Upper lobe of left lung (tissue), 4 donors: Measurements from ENCODE around the gene ADTRP.
A peak's percentile ranks its signal among the peaks of the same experiment; 100 is the strongest.

Experiments
- CTCF ChIP-seq, 6 experiments: fragments of 450-650 bp in 4 of 6; fragments of 200-600 bp in 2 of 6; sonication (generic) in 2 of 6; IDR thresholded peaks; one replicate each; pipeline ENCODE4 v1.5.1; 2016 to 2019; ENCODE audit warnings: antibody characterized with exemption in 6 of 6
- EP300 ChIP-seq, 4 donors: sonication (generic); formaldehyde crosslinking; IDR thresholded peaks; one replicate each; pipeline ENCODE4 v1.5.1; 2017; ENCODE audit warnings: antibody characterized with exemption in 4 of 4, control low read depth in 2 of 4
- POLR2A ChIP-seq, 4 donors: fragments of 450-650 bp; IDR thresholded peaks; one replicate each; pipeline ENCODE4 v1.5.1; 2016 to 2017; ENCODE audit warnings: antibody characterized with exemption in 4 of 4, mild to moderate bottlenecking in 2 of 4

- TF ChIP-seq CTCF (IDR thresholded peaks at IDR 0.05), result no peak
- no peak for TF ChIP-seq EP300 (IDR thresholded peaks at IDR 0.05)
- peak in 1 of 4 donors; percentile 45 for TF ChIP-seq POLR2A (IDR thresholded peaks at IDR 0.05)
Observed at GRCh38 chr6:11774426-11774825, 4.2 kb downstream of the ADTRP start.
